GM10266 (cell line): ENCODE measurements around the gene HEXIM1.
A peak's percentile ranks its signal among the peaks of the same experiment; 100 is the strongest.

Experiments
- DNase-seq: peaks from one replicate; pipeline ENCODE4 v3.0.0; 2012; ENCODE audit errors: extremely low spot score
- TF ChIP-seq, protein P1 (sequence below): IDR thresholded peaks from 2 replicates; pipeline ENCODE4 v1.5.1; 2012; ENCODE audit warnings: mild to moderate bottlenecking, low read depth; ENCODE audit not compliant: control insufficient read depth, insufficient read depth; ENCODE audit errors: missing control alignments

The HEXIM1 gene

DNA sequence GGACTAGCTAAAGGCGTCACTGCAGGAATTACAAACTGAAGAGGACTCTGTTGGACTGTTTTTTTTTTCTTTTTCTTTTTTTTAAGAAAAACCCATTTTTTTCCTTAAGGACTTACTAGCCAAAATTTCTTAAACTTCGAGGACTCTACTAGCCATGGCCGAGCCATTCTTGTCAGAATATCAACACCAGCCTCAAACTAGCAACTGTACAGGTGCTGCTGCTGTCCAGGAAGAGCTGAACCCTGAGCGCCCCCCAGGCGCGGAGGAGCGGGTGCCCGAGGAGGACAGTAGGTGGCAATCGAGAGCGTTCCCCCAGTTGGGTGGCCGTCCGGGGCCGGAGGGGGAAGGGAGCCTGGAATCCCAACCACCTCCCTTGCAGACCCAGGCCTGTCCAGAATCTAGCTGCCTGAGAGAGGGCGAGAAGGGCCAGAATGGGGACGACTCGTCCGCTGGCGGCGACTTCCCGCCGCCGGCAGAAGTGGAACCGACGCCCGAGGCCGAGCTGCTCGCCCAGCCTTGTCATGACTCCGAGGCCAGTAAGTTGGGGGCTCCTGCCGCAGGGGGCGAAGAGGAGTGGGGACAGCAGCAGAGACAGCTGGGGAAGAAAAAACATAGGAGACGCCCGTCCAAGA, 878 bp downstream of the HEXIM1 start:
- TF ChIP-seq, protein P1, sequence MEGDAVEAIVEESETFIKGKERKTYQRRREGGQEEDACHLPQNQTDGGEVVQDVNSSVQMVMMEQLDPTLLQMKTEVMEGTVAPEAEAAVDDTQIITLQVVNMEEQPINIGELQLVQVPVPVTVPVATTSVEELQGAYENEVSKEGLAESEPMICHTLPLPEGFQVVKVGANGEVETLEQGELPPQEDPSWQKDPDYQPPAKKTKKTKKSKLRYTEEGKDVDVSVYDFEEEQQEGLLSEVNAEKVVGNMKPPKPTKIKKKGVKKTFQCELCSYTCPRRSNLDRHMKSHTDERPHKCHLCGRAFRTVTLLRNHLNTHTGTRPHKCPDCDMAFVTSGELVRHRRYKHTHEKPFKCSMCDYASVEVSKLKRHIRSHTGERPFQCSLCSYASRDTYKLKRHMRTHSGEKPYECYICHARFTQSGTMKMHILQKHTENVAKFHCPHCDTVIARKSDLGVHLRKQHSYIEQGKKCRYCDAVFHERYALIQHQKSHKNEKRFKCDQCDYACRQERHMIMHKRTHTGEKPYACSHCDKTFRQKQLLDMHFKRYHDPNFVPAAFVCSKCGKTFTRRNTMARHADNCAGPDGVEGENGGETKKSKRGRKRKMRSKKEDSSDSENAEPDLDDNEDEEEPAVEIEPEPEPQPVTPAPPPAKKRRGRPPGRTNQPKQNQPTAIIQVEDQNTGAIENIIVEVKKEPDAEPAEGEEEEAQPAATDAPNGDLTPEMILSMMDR, result peak; percentile 93
- peak; percentile 71 for DNase-seq

DNA sequence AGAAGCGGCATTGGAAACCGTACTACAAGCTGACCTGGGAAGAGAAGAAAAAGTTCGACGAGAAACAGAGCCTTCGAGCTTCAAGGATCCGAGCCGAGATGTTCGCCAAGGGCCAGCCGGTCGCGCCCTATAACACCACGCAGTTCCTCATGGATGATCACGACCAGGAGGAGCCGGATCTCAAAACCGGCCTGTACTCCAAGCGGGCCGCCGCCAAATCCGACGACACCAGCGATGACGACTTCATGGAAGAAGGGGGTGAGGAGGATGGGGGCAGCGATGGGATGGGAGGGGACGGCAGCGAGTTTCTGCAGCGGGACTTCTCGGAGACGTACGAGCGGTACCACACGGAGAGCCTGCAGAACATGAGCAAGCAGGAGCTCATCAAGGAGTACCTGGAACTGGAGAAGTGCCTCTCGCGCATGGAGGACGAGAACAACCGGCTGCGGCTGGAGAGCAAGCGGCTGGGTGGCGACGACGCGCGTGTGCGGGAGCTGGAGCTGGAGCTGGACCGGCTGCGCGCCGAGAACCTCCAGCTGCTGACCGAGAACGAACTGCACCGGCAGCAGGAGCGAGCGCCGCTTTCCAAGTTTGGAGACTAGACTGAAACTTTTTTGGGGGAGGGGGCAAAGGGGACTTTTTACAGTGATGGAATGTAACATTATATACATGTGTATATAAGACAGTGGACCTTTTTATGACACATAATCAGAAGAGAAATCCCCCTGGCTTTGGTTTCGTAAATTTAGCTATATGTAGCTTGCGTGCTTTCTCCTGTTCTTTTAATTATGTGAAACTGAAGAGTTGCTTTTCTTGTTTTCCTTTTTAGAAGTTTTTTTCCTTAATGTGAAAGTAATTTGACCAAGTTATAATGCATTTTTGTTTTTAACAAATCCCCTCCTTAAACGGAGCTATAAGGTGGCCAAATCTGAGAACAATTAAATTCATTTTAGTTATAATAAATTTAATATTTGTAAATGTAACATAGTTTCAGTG, 1.7 kb downstream of the HEXIM1 start:
- no peak for DNase-seq
- TF ChIP-seq, protein P1, result no peak

DNA sequence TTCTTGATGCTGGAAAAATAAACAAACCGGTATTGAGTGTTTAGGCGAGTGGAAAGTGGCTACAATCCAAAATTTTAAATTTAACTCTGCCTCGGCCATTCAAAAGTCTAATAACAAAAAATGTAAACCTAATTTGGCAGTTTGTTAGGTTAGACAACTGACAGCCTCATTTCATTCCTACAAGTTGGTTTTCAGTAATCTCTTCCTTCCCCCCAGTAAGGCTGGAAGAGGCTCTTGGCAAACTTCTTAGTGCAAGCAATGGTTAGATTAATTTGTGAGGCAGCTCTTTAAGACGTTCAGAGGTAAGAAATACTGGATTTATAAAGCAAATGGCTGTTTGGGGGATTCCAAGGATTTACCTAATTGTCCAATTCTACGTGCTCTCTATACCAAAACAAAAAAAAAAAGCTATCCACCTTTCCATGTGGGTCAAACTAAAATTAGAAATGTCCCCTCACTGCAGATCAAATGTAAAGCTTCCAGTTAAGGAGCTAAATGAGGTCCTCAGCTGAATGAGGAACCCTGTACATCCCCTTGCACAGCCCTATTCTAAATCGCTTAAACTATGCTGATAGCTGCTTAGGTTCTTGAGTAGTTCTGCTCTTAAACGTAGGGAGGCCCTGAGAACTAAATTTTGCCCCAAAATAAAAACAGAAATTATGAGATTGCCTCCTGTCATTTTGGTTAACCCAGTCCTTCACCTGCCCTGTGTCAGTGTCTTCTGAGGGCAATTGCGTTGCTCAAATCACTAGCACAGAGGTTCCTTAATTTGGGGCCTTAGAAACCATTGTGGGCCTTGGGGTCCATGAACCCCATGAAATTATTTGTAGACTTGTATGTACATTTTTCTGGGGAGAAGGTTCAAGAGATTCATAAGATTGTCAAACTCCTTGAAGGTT, 2.9 kb downstream of the HEXIM1 start:
- TF ChIP-seq, protein P1, result no peak
- DNase-seq, result no peak

DNA sequence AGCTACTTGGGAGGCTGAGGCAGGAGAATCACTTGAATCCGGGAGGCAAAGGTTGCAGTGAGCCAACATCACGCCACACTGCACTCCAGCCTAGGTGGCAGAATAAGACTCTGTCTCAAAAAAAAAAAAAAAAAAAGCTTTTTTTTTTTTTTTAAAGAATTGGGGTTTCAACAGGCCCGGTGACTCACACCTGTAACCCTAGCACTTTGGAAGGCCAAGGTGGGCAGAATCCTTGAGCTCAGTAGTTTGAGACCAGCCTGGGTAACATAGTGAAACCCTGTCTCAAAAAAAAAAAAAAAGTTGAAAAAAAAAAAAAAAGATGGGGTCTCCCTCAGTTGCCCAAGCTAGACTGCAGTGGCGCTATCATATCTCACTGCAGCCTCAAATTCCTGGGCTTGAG, 6.8 kb downstream of the HEXIM1 start:
- DNase-seq, result no peak
- TF ChIP-seq, protein P1, result no peak

DNA sequence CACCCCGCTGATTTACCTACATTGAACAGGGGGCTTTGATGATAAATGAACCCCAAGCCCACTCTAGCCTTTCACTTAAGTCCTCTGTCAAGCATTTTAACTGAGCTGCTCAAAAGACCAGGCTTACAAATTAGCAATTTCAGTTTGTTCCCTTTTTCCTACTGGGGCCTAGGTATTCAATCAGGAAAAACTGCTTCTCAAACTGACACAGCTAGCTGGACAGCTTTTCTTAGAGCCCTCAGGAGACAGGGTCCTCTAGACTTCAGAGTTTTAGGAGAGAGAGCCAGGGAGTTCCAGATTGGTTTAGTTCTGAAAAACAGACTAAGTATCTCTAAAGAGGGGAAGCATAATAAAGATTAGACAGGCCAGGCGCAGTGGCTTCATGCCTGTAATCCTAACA, 7.2 kb downstream of the HEXIM1 start:
- no peak for DNase-seq
- TF ChIP-seq, protein P1, result no peak

DNA sequence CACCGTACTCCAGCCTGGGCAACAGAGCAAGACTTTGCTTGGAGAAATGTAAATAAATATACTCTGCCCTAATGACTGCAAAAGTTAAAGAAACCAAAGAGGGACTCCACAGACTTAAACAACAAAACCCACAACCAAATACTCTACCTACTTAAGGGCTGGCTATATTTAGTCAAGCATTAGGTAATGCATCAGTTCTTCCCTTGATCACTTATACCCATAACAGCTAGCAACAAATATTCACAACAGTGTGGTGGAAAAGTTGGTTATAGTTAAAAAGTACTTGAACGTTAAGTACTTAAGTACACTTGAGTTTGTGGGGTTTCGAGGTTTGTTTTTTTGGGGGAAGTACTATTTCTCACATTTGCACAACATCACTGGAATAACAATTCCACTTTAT, 8.0 kb downstream of the HEXIM1 start:
- no peak for DNase-seq
- TF ChIP-seq, protein P1, result no peak
